ENCODE results near the gene PHC2. TPM values are rescaled to one million over a fixed set of nuclear protein-coding genes. Genes with fewer than 3 reads are reported as not detected.

The PHC2 gene
- total RNA-seq, 4 donors from 2014 or later, result 118 to 164 (median 139) TPM

- no peak for TF ChIP-seq CTCF (IDR thresholded peaks at IDR 0.05; ENCODE audit: low read depth)
Observed at GRCh38 chr1:33341190-33341589, 89.7 kb downstream of the PHC2 start.

- no peak for TF ChIP-seq CTCF (IDR thresholded peaks at IDR 0.05; ENCODE audit: low read depth)
Observed at GRCh38 chr1:33339413-33339812, 91.5 kb downstream of the PHC2 start.

GRCh38 chr1:33338440-33339211, 92.3 kb downstream of the PHC2 start:
- TF ChIP-seq CTCF (IDR thresholded peaks at IDR 0.05; ENCODE audit: low read depth), result no peak

DNA sequence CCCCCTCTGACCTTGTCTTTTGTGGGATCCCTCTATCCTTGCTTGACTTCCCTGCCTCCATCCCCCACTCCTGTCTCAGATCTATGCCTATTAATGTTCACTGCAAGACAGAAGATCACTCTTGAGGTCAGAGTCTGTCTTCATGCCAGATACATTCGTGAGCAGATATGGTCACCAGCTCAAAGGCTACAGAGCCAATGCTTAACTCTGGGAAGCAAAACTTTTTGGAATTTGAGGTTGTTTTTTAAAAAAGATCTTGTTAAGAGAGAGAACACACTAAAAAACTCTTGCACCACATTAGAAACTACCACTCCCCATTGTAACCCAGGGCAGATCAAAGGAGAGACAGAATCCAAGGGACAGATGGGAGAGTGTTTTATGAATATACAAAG, 92.9 kb downstream of the PHC2 start:
- TF ChIP-seq CTCF (IDR thresholded peaks at IDR 0.05; ENCODE audit: low read depth), result no peak

- TF ChIP-seq CTCF (IDR thresholded peaks at IDR 0.05; ENCODE audit: low read depth), result no peak
Observed at GRCh38 chr1:33337441-33337840, 93.5 kb downstream of the PHC2 start.

GRCh38 chr1:33336580-33336979, 94.3 kb downstream of the PHC2 start:
- TF ChIP-seq CTCF (IDR thresholded peaks at IDR 0.05; ENCODE audit: low read depth), result no peak

DNA sequence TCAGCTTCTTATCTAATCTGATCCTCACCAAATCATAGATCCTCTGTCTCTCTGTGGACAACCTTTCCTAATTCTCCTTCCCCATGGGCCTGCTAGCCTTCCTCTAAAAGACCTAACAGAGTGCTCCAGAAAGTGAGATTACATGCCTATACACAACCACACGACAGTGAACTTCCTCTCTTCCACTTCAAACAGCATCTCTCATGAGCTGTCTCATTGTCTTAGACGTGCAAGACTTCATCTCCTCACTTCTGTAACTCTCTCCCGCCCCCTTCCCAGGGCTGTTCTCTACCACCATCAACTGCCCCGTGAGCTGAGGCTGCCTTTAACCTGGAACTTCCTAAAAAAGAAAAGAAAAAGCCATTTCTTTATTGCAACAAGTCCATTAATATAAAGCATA, 95.9 kb downstream of the PHC2 start:
- TF ChIP-seq CTCF (IDR thresholded peaks at IDR 0.05; ENCODE audit: low read depth), result no peak

Data from subcutaneous adipose tissue (tissue), 4 donors.